Trophoblast cell (in vitro differentiated cells and primary cell): Measurements from ENCODE around the gene TUBA1C.

Experiments used
- DNase-seq, 2 donors: peaks; one replicate each; pipeline ENCODE4 v3.0.0-alpha.2; 2016
- H2AFZ ChIP-seq: 2 replicates; pipeline ENCODE4 v1.6.1; 2013; ENCODE audit warnings: low read length, moderate library complexity, mild to moderate bottlenecking; ENCODE audit not compliant: insufficient read depth, poor library complexity
- H2AK5ac ChIP-seq: 2 replicates; pipeline ENCODE4 v1.6.1; 2013; ENCODE audit warnings: mild to moderate bottlenecking, low read length
- H2BK120ac ChIP-seq: 2 replicates; pipeline ENCODE4 v1.6.1; 2013; ENCODE audit warnings: low read length, mild to moderate bottlenecking, moderate library complexity; ENCODE audit not compliant: insufficient read depth, poor library complexity
- H2BK12ac ChIP-seq: 2 replicates; pipeline ENCODE4 v1.6.1; 2013; ENCODE audit warnings: mild to moderate bottlenecking, low read length, moderate library complexity
- H2BK5ac ChIP-seq: 2 replicates; pipeline ENCODE4 v1.6.1; 2013; ENCODE audit warnings: low read length, low read depth, moderate library complexity, mild to moderate bottlenecking; ENCODE audit not compliant: poor library complexity
- H3K14ac ChIP-seq: 2 replicates; pipeline ENCODE4 v1.6.1; 2013; ENCODE audit warnings: mild to moderate bottlenecking, low read length
- H3K18ac ChIP-seq: 2 replicates; pipeline ENCODE4 v1.6.1; 2013; ENCODE audit warnings: mild to moderate bottlenecking, low read length
- H3K23ac ChIP-seq: 2 replicates; pipeline ENCODE4 v1.6.1; 2013; ENCODE audit warnings: low read length
- H3K27ac ChIP-seq: 2 replicates; pipeline ENCODE4 v1.5.1; 2013; ENCODE audit warnings: low read depth, mild to moderate bottlenecking, inconsistent platforms, low read length, moderate library complexity
- H3K27me3 ChIP-seq: 2 replicates; pipeline ENCODE4 v1.6.1; 2013; ENCODE audit warnings: inconsistent platforms, mild to moderate bottlenecking, low read length, moderate library complexity; ENCODE audit not compliant: insufficient read depth
- H3K36me3 ChIP-seq, 2 experiments: 1 replicate in 1 of 2; 2 replicates in 1 of 2; pipeline ENCODE4 v1.6.1; 2013; ENCODE audit warnings: low read length in 2 of 2, mild to moderate bottlenecking in 2 of 2, moderate library complexity in 1 of 2; ENCODE audit not compliant: insufficient read depth in 2 of 2, control insufficient read depth in 1 of 2
- H3K4ac ChIP-seq: 2 replicates; pipeline ENCODE4 v1.6.1; 2013; ENCODE audit warnings: low read depth, mild to moderate bottlenecking, low read length, moderate library complexity
- H3K4me1 ChIP-seq, 2 experiments: 1 replicate in 1 of 2; 2 replicates in 1 of 2; pipeline ENCODE4 v1.6.1; 2013; ENCODE audit warnings: low read length in 2 of 2, mild to moderate bottlenecking in 2 of 2, moderate library complexity in 1 of 2; ENCODE audit not compliant: insufficient read depth in 2 of 2, control insufficient read depth in 1 of 2
- H3K4me2 ChIP-seq: 2 replicates; pipeline ENCODE4 v1.6.1; 2013; ENCODE audit warnings: inconsistent platforms, mild to moderate bottlenecking, low read length, moderate library complexity
- H3K4me3 ChIP-seq: 2 replicates; pipeline ENCODE4 v1.5.1; 2013; ENCODE audit warnings: mild to moderate bottlenecking, low read depth, low read length, inconsistent platforms
- H3K79me1 ChIP-seq: one replicate; pipeline ENCODE4 v1.6.1; 2013; ENCODE audit warnings: low read length
- H3K79me2 ChIP-seq: 2 replicates; pipeline ENCODE4 v1.6.1; 2013; ENCODE audit warnings: low read length, mild to moderate bottlenecking; ENCODE audit not compliant: control insufficient read depth, insufficient read depth, poor library complexity
- H3K9ac ChIP-seq: 2 replicates; pipeline ENCODE4 v1.6.1; 2013; ENCODE audit warnings: mild to moderate bottlenecking, low read length
- H3K9me3 ChIP-seq: 2 replicates; pipeline ENCODE4 v1.6.1; 2013; ENCODE audit warnings: low read depth, mild to moderate bottlenecking, control low read depth, inconsistent platforms, low read length; ENCODE audit not compliant: insufficient read depth
- H4K12ac ChIP-seq: 2 replicates; pipeline ENCODE4 v1.6.1; 2013; ENCODE audit warnings: low read depth, mild to moderate bottlenecking, low read length, moderate library complexity
- H4K8ac ChIP-seq: 2 replicates; pipeline ENCODE4 v1.6.1; 2013; ENCODE audit warnings: low read depth, mild to moderate bottlenecking, low read length, moderate library complexity
- H4K91ac ChIP-seq: one replicate; pipeline ENCODE4 v1.6.1; 2013; ENCODE audit warnings: low read depth, mild to moderate bottlenecking, low read length, moderate library complexity
- WGBS: extraction: QIAGEN DNeasy Blood & Tissue Kit; methylation state at CpG from one replicate; pipeline ENCODE4 v1.1.7; 2013; ENCODE audit warnings: missing lambda C conversion rate; ENCODE audit not compliant: insufficient read length, insufficient coverage; ENCODE audit errors: extremely low coverage; 5-methylcytosine and 5-hydroxymethylcytosine counted together

Gene TUBA1C

GRCh38 chr12:49293056-49293956, 28.4 kb downstream of the TUBA1C start:
- no peak overlapping the region for H3K23ac ChIP-seq
- H3K4ac ChIP-seq = no peak overlapping the region
- no peak overlapping the region for H4K12ac ChIP-seq
- peaks cover 57% of the 10 kb centered on the region for H3K27me3 ChIP-seq
- no peak overlapping the region for H2AK5ac ChIP-seq
- no peak overlapping the region for H2BK120ac ChIP-seq
- H3K9me3 ChIP-seq = peaks cover 18% of the 10 kb centered on the region
- no peak overlapping the region for H3K27ac ChIP-seq
- H3K79me1 ChIP-seq = no peaks in the 10 kb centered on the region
- H3K4me2 ChIP-seq = no peak overlapping the region
- H3K4me1 ChIP-seq = peaks cover 2% of the 10 kb centered on the region in 2 experiments
- no peak overlapping the region for H4K91ac ChIP-seq
- H3K18ac ChIP-seq = no peak overlapping the region
- H3K36me3 ChIP-seq = no peaks in the 10 kb centered on the region
- H4K8ac ChIP-seq = no peak overlapping the region
- no peak overlapping the region for H2BK5ac ChIP-seq
- no peak for DNase-seq
- no peak overlapping the region for H3K9ac ChIP-seq
- H2BK12ac ChIP-seq = no peak overlapping the region
- H2AFZ ChIP-seq = no peak overlapping the region
- no peak overlapping the region for H3K14ac ChIP-seq
- WGBS = no CpG with 5 or more reads among the region's 18 CpGs
- H3K79me2 ChIP-seq = no peaks in the 10 kb centered on the region
- H3K4me3 ChIP-seq = no peak overlapping the region

- no CpG with 5 or more reads among the region's 8 CpGs for WGBS
- H3K4me3 ChIP-seq = no peak overlapping the region
Observed at GRCh38 chr12:49294086-49294803, 29.4 kb downstream of the TUBA1C start.

GRCh38 chr12:49294804-49295081, 29.9 kb downstream of the TUBA1C start:
- Histone ChIP-seq H4K91ac (no peak overlapping the region), H2BK12ac (no peak overlapping the region), H3K9me3 (peaks cover 19% of the 10 kb centered on the region), H3K4ac (no peak overlapping the region), H3K27ac (no peak overlapping the region), H3K36me3 (no peaks in the 10 kb centered on the region), H3K14ac (no peak overlapping the region), H4K8ac (no peak overlapping the region), H3K79me1 (no peaks in the 10 kb centered on the region), H3K9ac (no peak overlapping the region), H3K18ac (no peak overlapping the region), H3K4me1 (peaks cover 2% of the 10 kb centered on the region in 2 experiments), H2BK120ac (no peak overlapping the region), H3K4me3 (no peak overlapping the region), H2AK5ac (no peak overlapping the region), H3K4me2 (no peak overlapping the region), H3K79me2 (no peaks in the 10 kb centered on the region), H2BK5ac (no peak overlapping the region), H3K23ac (no peak overlapping the region), H2AFZ (no peak overlapping the region), H3K27me3 (peaks cover 61% of the 10 kb centered on the region), H4K12ac (no peak overlapping the region)
- DNase-seq = no peak
- no CpG with 5 or more reads among the region's 5 CpGs for WGBS

More at GRCh38 chr12:49294086-49294803, 29.4 kb downstream of the TUBA1C start:
- Histone ChIP-seq H3K4ac (no peak overlapping the region), H2AFZ (no peak overlapping the region), H3K4me2 (no peak overlapping the region), H3K79me2 (no peaks in the 10 kb centered on the region), H4K91ac (no peak overlapping the region), H3K27me3 (peaks cover 61% of the 10 kb centered on the region), H3K79me1 (no peaks in the 10 kb centered on the region), H3K18ac (no peak overlapping the region), H4K8ac (no peak overlapping the region), H4K12ac (no peak overlapping the region), H3K9ac (no peak overlapping the region), H3K23ac (peak overlapping the region; percentile 43), H3K14ac (no peak overlapping the region), H2BK12ac (no peak overlapping the region), H3K4me1 (peaks cover 2% of the 10 kb centered on the region in 2 experiments), H3K36me3 (no peaks in the 10 kb centered on the region), H3K9me3 (peaks cover 19% of the 10 kb centered on the region), H2AK5ac (no peak overlapping the region), H2BK5ac (no peak overlapping the region), H2BK120ac (no peak overlapping the region), H3K27ac (no peak overlapping the region)
- DNase-seq = no peak

GRCh38 chr12:49295082-49295936, 30.4 kb downstream of the TUBA1C start, which contains the start of gene PRPH:
PRPH (plus strand) TSS chr12:49295147; CDS start chr12:49295201, 54 bp downstream.
- no peak for DNase-seq
- H3K4me1 ChIP-seq = peaks cover 2% of the 10 kb centered on the region in 2 experiments
- H3K27ac ChIP-seq = no peak within 1 kb of the TSS
- H2BK120ac ChIP-seq = no peak within 1 kb of the TSS
- H3K14ac ChIP-seq = no peak within 1 kb of the TSS
- no peaks in the 10 kb centered on the region for H3K79me2 ChIP-seq
- H3K18ac ChIP-seq = no peak within 1 kb of the TSS
- H3K9ac ChIP-seq = no peak within 1 kb of the TSS
- H3K4ac ChIP-seq = no peak within 1 kb of the TSS
- H3K23ac ChIP-seq = peak within 1 kb of the TSS; percentile 43
- no peak within 1 kb of the TSS for H2AK5ac ChIP-seq
- no peak within 1 kb of the TSS for H4K91ac ChIP-seq
- H3K9me3 ChIP-seq = peaks cover 19% of the 10 kb centered on the region
- no peak within 1 kb of the TSS for H2BK12ac ChIP-seq
- no peak within 1 kb of the TSS for H2AFZ ChIP-seq
- no peak within 1 kb of the TSS for H2BK5ac ChIP-seq
- no peak within 1 kb of the TSS for H3K4me3 ChIP-seq
- H3K4me2 ChIP-seq = no peak within 1 kb of the TSS
- no peak within 1 kb of the TSS for H4K8ac ChIP-seq
- H3K27me3 ChIP-seq = peaks cover 61% of the 10 kb centered on the region
- H3K79me1 ChIP-seq = no peaks in the 10 kb centered on the region
- no peaks in the 10 kb centered on the region for H3K36me3 ChIP-seq
- H4K12ac ChIP-seq = no peak within 1 kb of the TSS
- WGBS = no CpG with 5 or more reads among the region's 82 CpGs
